Activated CD4-positive, alpha-beta T cell treated with anti-CD3 and anti-CD28 coated beads, Interleukin-2, amount 50 U/mL, for 4 hours (primary cell): ENCODE results near the gene SYDE2.
"Not testable (repeated sequence)": the region's sequence is repeated elsewhere in the genome, so short reads cannot be mapped to it uniquely, and the experiment has no call there.

ENCODE experiments used
- DNase-seq, 2 experiments: peaks; one replicate each; pipeline ENCODE4 v3.0.0-alpha.2; 2020

SYDE2 gene, protein sequence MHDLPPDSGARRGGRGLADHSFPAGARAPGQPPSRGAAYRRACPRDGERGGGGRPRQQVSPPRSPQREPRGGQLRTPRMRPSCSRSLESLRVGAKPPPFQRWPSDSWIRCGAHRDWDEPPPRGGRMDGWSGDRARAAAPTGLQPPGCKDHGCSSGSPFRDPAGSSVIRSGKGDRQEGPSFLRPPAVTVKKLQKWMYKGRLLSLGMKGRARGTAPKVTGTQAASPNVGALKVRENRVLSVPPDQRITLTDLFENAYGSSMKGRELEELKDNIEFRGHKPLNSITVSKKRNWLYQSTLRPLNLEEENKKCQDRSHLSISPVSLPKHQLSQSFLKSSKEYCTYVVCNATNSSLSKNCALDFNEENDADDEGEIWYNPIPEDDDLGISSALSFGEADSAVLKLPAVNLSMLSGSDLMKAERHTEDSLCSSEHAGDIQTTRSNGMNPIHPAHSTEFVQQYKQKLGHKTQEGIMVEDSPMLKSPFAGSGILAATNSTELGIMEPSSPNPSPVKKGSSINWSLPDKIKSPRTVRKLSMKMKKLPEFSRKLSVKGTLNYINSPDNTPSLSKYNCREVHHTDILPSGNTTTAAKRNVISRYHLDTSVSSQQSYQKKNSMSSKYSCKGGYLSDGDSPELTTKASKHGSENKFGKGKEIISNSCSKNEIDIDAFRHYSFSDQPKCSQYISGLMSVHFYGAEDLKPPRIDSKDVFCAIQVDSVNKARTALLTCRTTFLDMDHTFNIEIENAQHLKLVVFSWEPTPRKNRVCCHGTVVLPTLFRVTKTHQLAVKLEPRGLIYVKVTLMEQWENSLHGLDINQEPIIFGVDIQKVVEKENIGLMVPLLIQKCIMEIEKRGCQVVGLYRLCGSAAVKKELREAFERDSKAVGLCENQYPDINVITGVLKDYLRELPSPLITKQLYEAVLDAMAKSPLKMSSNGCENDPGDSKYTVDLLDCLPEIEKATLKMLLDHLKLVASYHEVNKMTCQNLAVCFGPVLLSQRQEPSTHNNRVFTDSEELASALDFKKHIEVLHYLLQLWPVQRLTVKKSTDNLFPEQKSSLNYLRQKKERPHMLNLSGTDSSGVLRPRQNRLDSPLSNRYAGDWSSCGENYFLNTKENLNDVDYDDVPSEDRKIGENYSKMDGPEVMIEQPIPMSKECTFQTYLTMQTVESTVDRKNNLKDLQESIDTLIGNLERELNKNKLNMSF

GRCh38 chr1:85200463-85201339 lies at the start of gene SYDE2:
SYDE2 (minus strand) TSS chr1:85201016; CDS start chr1:85200996, 20 bp downstream.
- DNase-seq: peak; percentile 68 to 69

- DNase-seq: not testable (repeated sequence)
Observed at GRCh38 chr1:85249042-85249441, 48.2 kb upstream of the SYDE2 start.

DNA sequence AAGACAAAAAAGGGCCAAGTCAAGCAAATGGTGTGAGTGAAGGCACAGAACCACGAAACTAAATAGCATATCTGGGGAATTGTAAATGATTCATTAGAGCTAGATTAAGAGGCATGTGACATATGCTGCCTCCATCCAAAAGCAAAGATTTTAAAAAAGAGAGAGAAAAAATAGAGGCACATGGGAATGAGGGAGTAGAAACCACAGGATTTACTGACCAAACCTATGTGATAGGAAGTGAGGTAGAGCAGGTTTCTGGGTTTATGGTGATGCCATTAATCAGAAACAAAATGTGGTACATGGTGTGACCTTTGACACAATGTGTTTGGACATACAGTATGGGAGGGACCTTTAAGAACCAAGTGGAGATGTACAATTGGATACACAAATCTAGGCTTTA lies 45.1 kb upstream of the SYDE2 start:
- DNase-seq: no peak

DNA sequence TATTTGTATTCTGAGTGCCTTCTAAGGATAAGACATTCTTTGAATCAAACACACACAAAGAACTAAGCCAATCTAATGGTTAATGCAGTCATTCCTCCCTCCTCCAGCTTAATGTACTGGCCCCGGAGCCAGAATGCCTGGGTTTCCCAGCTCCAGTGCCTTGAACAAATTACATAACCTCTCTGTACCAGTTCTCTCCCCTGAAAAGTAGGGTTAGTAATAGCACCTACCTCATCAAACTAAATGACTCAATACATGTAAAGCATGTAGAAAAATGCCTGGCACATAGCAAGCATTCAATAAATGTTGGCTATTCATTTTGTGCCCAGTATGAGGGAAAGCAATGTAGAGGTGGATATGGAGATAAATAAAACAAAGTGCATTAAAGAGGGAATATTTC lies 44.6 kb upstream of the SYDE2 start:
- no peak for DNase-seq

DNA sequence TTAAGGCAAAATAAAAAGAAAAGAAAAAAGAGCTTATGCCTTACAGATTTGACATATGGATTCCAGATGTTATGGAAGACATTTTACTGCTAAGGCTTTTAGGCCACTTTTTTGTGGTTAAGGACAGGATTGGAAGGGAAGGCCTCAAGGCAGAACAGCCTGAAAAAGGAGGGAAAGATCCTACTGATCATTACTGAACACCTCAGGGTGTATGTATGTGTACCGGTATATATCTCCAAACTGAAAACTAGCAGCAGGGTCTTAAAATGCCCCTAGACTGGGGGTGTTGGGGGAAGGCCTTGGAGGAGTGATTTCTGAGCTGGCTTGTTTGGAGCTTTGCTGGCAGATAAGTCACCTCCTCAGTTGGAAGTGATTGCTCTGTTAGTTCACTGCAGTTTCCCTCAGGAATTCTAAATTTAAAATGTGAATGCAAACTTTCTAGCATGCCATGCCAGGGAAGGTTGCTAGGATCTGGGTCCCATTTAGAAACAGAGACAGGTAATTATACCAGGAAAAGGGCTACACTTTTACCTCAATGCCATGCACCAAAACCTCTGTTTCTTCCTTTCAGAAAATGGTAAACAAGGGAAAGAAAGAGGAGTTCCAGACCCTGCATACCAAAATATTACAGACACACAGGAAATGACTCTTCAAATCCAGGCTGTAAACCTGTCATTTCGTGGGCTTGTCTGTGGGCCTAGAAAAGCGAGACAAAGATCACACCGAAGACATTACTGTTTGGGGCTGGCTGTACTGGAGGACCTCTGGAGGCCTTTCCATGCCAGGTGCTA lies 43.6 kb upstream of the SYDE2 start:
- no peak for DNase-seq

- DNase-seq: no peak
Observed at GRCh38 chr1:85243372-85243771, 42.6 kb upstream of the SYDE2 start.

DNA sequence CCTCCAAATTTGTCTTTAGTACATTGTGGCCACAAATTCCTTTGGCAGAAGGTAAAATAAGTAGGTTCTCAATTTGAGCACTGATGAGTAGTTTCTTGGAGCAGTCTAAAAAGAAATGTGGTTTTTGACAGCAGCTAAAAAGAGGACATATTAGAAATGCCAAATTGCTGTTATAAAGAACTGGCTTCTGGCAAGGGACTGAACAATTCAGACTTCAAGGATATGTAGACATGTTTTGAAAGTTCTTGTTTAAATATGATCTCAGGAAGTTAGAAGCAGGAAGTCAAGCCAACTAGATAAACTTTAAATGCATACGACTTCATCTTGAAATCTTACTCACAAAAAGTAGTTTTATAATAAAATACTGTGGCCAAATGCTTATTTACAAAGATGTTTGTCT lies 39.8 kb upstream of the SYDE2 start:
- no peak for DNase-seq

GRCh38 chr1:85240174-85240601 lies 39.4 kb upstream of the SYDE2 start:
- DNase-seq: no peak

DNA sequence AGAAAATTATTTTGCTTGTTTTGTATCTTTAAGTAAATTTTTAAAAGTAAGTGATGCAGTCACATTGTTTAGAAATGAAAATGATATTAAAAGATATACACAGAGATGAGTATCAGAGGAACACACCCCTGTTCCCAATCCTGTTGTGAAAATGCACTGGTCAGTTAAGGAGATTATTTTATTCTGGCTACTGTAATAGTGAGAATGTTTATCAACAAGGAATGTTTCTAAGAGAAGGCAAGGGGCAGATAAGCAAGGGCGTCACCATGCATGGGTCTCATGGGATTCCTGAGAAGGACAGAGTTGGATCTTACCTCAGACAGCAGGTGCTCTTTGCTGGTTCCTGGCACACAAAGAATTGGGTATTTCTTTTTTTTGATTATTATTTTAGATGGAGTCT lies 36.8 kb upstream of the SYDE2 start:
- DNase-seq: no peak

DNA sequence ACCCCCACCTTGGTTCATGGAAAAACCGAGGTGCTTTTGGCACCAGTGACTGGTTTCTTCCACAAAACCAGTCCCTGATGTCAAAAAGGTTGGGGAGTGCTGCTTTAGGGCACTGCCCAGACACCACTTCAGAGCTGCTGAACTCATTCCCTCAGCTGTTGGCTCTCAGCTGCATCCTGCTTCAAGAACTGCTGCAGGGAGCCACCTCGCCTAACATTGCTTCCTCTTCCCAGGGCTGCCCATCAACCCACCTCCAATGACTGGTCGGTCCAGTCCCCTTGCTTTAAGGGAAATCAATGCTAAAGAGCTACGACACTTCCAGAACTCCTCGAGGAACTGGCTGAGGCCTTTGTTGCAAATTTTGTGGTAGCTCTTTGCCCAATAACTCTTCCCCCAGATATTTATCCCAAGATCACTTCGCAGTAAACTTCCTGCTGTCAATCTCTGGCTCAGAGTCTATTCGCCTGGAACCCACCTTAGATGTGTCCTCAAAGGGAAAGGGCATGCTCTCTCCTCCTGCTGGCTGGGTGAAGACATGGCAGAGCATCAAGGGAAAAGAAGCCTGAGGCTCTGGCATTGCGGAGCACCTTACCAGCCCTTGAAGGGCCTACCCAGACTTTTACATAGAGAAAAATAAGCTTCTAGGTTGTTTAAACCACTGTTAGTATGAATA lies 29.6 kb upstream of the SYDE2 start:
- DNase-seq: no peak

DNA sequence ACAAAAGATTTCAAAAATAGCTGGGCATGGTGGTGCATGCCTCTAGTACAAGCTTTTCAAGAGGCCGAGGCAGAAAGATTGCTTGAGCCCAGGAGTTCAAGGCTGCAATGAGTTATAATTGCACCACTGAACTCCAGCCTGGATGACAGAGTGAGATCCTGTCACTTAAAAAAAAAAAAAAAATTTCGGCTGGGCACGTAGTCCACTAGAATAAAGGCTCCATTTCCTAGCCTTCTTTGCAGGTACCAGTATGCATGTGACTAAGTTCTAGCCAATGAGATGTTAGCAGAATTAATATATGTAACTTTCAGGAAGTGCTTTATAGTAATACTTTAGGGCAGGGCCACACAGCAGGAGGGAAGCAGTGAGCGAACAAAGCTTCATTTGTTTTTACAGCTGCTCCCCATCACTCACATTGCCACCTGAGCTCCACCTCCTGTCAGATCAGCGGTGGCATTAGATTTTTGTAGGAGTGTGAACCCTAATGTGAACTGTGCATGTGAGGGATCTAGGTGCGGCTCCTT lies 28.8 kb upstream of the SYDE2 start:
- DNase-seq: no peak

GRCh38 chr1:85228972-85229371 lies 28.2 kb upstream of the SYDE2 start:
- DNase-seq: no peak

DNA sequence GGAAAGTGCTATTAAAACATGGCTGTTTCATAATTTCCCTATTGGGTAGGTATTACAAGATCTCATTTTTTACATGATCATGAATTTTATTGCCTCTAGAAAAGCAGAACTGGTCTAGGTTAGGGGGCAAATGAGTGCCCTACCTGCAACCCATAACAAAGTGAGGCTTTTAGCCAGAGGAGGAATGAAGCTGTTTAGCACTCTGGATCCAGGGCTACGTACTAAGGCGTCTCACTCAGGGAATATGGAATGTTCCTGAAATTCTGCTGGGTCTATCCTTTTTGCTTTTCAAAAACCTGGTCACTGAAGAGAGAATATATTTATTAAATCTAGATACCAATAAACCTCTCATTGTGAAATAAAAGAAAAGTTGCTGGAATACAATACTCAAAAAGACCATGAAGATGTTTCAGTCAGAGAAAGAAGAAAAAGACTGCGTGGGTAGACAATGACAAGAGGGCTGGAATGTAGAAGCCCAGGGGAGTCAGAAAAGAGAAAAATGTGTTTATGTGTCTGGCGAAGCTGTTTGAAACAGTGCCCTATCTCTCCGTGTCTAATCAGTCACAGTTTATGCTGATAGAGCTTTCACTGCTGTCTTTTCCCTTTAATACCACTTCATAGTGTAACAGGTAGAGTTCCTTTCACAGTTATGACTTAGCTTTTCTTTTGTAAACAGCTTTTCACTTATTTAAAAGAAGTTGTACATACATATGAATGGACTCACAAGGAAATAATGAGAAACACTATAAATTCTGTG lies 25.0 kb upstream of the SYDE2 start:
- DNase-seq: no peak

DNA sequence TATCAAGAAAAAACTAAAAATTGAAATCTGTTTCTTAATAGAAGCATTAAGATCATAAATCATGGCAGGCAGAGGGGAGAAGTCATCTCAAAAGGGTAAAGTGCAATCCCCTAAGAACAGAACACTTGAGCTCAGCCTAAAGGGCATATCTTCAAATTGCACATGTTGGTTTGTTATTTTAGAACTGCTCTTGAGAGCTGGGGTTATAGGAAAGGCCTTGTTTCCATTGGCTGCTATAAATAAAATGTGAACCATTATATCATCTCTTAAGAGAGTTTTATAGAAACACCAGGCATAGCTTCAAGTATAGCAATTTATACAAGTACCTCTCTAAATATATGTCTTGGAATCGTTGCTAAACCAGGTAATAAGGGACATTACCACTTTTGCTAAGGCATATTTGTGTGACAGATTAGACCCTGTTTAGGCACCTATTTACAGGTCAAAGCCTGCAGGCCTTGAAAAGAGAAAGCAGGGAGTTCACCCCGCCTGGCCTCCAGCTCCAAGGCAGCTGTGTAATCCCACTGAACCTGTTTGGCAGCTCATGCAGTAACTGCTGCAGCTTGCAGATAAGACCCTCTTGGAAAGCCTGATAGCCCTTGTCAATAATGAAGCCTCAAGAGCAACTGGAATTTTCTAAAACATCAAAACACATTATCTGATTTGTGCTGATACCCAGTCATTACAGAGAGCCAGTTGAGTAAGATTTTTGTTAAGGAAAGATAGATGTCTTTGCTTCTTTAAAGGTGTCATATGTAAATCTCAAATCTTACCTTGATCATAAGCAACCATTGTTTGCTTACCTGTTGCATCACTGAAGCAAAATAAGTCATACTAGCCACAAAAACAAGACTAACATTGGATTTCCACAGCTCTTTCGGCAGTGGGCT lies 24.2 kb upstream of the SYDE2 start:
- DNase-seq: no peak

DNA sequence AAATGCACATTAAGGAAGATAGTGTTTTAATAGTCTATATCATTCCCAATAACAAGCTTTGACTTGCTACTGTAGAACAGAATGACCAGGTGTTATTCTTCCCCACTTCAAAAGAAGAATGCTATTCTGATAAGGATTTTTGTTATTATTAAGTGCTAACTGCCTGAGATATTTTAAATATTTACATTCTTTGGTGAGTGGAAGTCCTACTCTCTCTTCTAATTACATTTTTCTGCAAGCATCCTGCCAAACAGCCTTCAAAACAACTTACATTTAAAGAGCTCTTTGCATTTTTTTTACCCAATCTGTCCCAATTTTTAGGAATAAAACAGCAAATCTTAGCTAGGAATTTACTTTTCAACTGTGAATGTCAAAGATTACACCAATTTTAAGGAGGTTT lies 23.5 kb upstream of the SYDE2 start:
- no peak for DNase-seq

DNA sequence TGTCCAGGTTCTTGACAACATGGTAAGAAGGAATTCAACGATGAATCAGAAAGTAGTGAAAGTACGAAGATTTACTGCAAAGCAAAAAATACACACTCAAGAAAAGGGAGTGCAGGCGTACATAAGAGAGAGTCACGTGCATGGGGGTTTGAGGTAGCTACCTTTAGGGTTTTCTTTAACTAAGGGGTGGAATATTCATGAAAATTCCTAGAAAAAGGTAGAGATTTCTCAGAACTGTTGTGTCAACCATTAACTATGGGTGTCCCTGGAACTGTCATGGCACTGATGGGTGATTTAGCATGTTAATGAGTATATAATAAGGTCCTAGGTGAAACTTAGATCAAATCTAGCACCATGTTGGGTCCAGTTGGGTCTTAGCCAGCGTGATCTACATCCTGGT lies 22.5 kb upstream of the SYDE2 start:
- DNase-seq: no peak

DNA sequence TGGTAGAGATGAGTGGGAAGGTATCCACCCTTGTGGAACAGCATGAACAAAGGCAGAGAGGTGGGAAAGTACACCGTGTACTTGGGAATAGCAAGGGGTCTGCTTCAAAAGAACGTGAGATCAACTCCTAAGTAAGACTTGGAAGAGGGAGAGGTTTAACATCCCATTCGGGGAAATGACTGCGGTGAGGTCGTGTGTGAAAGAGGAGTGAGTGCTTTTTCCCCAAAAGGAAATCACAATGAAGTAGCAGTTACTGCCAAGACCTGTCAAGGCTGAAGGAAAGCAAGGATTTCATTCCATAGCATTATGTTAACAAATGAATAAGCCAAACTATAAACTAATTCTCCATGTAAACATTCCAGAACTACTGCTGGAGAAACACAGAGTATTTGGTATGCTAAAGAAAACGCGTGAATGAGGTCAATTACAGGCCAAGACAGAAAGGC lies 20.0 kb upstream of the SYDE2 start:
- no peak for DNase-seq

- DNase-seq: no peak
Observed at GRCh38 chr1:85219853-85220610, 19.2 kb upstream of the SYDE2 start.
